NCI-H146 treated with DMSO at 0.1 percent for 48 hours (cell line): Measurements from ENCODE around the gene ETV7.

ENCODE experiments used
- DNase-seq: peaks from one replicate; lab custom pipeline; 2025; ENCODE audit not compliant: unreplicated experiment; lab: John Stamatoyannopoulos, UW

The ETV7 gene

DNA sequence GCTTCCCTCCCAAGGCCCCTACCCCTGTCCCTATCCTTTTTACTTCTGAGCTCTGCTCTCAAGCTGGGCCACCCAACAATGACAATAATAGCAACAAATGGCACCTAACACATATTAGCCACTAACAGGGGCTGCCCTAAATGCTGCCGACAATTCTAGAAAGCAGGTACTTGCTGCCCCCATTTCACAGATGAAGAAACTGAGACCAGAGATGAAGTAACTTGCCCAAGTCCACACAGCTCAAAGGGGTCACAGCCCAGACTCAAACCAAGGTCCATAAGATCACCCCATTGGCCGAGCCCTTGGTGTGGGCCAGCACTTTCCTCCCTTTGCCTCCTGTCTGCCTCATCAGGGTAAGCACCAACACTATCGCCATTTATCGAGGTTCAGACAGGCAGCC, 62.8 kb downstream of the ETV7 start:
- DNase-seq: no peak

DNA sequence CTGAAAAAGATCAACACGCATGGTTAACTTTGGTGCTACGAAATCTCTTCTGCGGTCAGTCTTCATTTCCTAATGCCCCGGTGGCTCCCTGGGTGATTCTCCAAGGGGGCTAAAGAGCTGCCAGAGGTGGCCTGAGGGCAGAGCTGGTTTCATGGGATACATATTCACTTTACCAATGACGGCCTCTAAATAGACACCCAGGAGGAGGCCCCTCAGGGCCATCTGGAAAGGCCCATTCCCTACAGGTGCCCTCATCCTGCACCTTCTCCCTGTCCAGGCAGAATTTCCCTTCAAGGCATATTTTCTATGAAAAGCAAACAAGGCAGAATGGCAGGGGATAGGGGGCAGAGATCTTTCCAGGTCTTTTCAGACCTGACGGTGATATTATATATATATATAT, 63.3 kb downstream of the ETV7 start:
- DNase-seq: no peak

DNA sequence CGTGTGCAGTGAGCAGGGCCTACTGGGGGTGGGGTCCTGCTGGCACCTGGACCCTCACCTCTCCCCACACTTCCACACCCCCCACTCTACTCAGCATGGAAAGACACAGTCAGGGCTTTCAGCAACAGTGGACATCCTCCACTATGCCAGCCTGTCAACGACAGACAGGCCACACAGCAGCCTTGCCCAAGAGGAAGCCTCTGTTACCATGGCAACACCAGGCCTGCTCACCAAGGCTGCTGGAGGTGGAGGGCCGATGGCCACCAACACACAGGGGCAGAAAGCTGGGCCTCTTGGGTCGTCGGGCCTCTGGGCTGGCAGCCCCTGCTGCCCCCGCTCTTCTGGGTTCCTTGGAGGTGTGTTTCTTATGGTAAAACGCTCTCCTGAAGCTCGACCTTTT, 64.4 kb downstream of the ETV7 start:
- DNase-seq: no peak

DNA sequence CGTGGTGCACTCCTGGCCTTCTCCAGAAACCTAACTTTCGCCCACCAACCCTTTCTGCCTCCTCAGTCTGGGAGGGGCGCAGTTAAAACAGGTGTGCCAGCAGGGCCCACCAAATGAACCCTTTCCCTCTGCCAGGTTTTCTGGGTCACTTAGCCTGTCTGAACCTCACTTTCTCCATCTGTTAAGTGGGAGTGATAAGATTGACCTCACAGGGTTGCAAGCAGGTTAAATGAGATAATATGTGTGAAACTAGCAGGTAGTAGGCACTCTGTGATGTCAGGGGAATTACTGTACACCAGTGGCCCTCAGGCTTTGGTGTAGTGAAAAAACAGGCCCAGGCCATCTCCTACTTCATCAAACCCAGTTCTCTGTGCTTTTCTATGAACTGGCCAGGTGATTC, 64.9 kb downstream of the ETV7 start:
- no peak for DNase-seq

DNA sequence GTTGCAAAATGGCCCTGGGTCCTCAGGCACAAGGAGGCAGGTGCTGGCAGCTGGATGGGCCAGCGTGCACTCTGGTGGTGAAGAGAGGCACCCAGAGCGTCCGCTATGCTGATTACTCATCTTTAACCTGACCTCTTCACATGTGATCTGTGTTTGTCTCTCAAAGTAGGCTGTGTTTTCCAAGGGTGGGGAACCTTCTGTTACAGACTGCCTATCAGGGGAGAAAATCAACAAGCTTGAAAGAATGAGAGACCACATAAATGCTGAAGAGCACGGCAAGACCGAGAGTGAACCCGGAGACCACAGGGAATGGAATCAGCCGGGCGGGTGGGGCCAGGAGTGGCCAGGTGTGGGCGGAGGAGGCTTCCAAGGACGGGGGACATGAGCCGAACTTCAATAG, 67.0 kb downstream of the ETV7 start:
- peak; percentile 23 for DNase-seq

DNA sequence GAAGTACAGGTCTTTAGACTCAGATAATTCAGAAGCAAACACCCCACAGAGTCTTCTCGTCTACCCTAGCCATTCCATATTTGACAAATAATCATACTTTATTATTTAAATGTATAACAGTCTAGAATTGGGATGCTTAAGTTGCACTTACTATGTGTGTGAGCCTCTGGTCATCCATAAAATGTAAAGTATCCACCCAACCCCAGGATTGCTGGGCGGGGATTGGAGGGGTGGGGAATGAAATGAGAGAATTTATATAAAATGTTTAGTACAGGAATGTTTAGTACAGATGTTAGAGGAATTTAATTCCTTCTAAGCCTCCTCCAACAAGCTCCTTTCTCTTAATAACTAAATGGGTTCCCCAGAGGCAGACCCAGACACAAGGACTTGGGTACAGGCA, 67.6 kb downstream of the ETV7 start:
- no peak for DNase-seq

DNA sequence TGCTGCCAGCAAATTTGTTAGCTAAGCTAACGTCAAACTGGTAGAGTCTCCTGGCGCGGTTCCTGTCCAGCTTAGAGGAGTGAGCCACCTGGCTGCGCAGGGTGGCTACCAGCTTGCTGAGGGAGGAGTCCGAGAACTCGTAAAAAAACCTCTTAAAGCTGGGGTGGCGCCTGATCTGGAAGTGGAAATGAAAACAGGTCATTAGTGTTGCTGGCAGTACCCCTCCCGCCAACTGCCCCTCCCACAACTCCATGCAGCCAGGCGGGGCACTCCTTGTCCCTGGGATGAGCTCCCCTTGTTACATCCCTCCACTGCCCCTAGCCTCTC, 68.1 kb downstream of the ETV7 start:
- peak; percentile 19 for DNase-seq

DNA sequence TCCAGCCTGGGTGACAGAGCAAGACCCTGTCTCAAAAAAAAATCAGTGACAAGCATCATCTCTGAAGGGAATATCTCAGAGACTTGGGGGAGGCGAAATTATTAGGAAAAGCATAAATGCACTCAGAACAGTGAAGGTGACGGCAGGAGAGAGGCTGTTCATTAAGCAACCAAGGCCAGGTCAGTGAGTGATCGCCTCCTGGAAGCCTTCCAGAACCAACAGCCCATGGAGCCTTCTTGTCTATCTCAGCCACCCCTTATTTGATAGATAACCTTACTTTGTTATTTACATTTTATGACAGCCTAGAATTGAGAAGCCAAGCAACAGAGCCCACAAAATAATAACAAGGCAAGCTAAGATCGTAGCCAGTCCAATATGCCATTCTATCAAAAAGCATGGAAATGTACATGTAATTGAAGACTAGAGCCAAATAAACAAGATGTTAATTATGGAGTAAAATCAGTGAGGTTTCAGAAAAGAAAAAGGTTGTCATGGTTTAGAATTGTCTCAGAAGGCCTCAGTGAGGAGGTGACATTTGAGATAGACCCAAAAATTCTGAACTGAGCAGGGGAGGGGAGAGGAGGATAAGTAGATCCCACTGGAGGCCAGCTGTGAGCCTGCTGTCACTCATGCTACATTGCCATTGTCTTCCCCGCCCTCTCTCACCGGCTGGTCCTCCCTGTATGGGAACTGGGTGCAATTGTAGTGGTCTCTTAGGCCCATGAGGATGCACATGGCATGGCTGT, 68.6 kb downstream of the ETV7 start:
- DNase-seq: no peak

DNA sequence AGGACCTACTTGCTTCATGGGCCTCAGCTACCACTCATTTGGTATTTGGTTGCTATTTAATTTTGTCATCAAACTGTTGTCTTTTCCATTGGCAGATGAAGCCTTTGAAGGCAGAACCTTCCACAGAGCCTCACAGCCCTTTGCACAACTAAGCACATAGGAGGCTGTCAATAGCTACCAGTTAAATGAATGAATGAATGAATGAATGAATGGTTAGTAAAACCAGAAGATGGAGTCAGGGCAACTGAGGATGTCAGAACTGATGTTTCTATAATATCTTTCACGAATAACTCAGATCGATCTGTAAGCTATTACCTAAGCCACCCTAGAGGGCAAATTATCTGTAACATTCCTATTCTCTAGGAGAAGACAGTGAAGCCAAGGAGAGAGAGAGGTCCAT, 69.8 kb downstream of the ETV7 start:
- no peak for DNase-seq
